ENCODE data around the gene SUPT5H. TPM values are rescaled to one million over a fixed set of nuclear protein-coding genes. Genes with fewer than 3 reads are reported as not detected.

The SUPT5H gene
- total and polyA plus RNA-seq, 2 of the 8 experiments (the other 6 are each of a cell fraction or from before 2014, with no cell fraction given), result 77.8 to 111 TPM

DNA sequence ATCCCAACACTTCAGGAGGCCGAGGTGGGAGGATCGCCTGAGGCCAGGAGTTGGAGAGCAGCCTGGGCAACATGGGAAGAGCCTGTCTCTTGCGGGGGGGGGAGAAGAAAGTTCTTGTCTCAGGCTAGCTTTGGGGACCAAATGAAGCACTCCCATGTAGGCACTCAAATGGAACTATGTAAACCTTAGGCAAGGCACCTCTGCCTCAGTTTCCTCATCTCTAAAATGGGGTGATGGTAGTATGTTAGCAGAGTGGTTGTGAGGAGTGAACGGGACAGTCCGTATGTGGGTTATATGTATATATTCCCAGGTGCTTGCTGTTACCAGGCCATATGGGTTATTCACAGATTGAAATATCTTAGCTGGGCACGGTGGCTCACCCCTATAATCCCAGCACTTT is 46.8 kb downstream of the SUPT5H start (continued):
- TF ChIP-seq FOSL1 (IDR thresholded peaks at IDR 0.05; ENCODE audit: insufficient read depth, low read depth, low read length) (no peak), TCF12 (IDR thresholded peaks at IDR 0.05; ENCODE audit: low read depth, low read length) (no peak), SP2 (IDR thresholded peaks at IDR 0.05; ENCODE audit: low read length) (no peak), RFX5 (IDR thresholded peaks at IDR 0.05; ENCODE audit: borderline replicate concordance, low read depth, low read length) (no peak), POU5F1 (IDR thresholded peaks at IDR 0.05; ENCODE audit: low read depth, low read length) (no peak), HDAC6 (IDR thresholded peaks at IDR 0.05; ENCODE audit: low read depth, low read length) (no peak), SIRT6 (IDR thresholded peaks at IDR 0.05; ENCODE audit: low read length) (no peak), KDM1A (IDR thresholded peaks at IDR 0.05; ENCODE audit: borderline replicate concordance, low read length) (no peak)

Measured in H1 (cell line).